Heart right ventricle (tissue), 16 donors: ENCODE data around the gene PVALEF. TPM values are rescaled to one million over a fixed set of nuclear protein-coding genes. Genes with fewer than 3 reads are reported as not detected.

Source experiments
- ATAC-seq, 8 donors: fragments of 200-7000 bp; cut with Tn5 transposase; one replicate each; pipeline ENCODE4 v1.9.1; 2020; ENCODE audit warnings: mild to moderate bottlenecking in 8 of 8, moderate library complexity in 8 of 8, moderate number of reproducible peaks in 1 of 8
- DNase-seq, 2 donors: peaks; one replicate each; pipeline ENCODE4 v3.0.0-alpha.2; 2020
- H3K27ac ChIP-seq, 10 donors: fragments of 200-600 bp; sonication (generic) in 2 of 10; one replicate each; pipeline versions ENCODE4 v1.5.0 to v1.8.0; 2020 to 2022; ENCODE audit warnings: mild to moderate bottlenecking in 3 of 10
- H3K27me3 ChIP-seq, 7 donors: fragments of 200-600 bp; one replicate each; pipeline ENCODE4 v1.8.0; 2021 to 2022; ENCODE audit warnings: mild to moderate bottlenecking in 2 of 7
- H3K36me3 ChIP-seq, 9 donors: fragments of 200-600 bp; sonication (generic) in 1 of 9; one replicate each; pipeline versions ENCODE4 v1.5.0 to v1.8.0; 2020 to 2022; ENCODE audit warnings: mild to moderate bottlenecking in 2 of 9
- H3K4me1 ChIP-seq, 9 donors: fragments of 200-600 bp; sonication (generic) in 1 of 9; one replicate each; pipeline versions ENCODE4 v1.5.0 to v1.8.0; 2020 to 2022; ENCODE audit warnings: mild to moderate bottlenecking in 4 of 9
- H3K4me3 ChIP-seq, 10 donors: fragments of 200-600 bp; sonication (generic) in 2 of 10; one replicate each; pipeline versions ENCODE4 v1.5.0 to v1.8.0; 2020 to 2022; ENCODE audit warnings: mild to moderate bottlenecking in 7 of 10, moderate library complexity in 2 of 10
- H3K9me3 ChIP-seq, 11 donors: fragments of 200-600 bp in 10 of 11; sonication (generic) in 2 of 11; one replicate each; pipeline versions ENCODE4 v1.5.0 to v1.8.0; 2013 to 2022; ENCODE audit warnings: mild to moderate bottlenecking in 2 of 11, control low read depth in 1 of 11, moderate library complexity in 1 of 11
- WGBS, 2 donors: extraction: QIAGEN DNeasy Blood & Tissue Kit; methylation state at CpG; one replicate each; pipeline ENCODE4 v1.1.7; 2013; ENCODE audit warnings: inconsistent platforms in 1 of 2; 5-methylcytosine and 5-hydroxymethylcytosine counted together
- intact Hi-C, 10 donors: fragments of 100-400 bp; cut with DNase I; formaldehyde crosslinking; loops; one replicate each; pipeline versions ENCODE4 v1.11.1 to v1.14.2; 2022
- polyA plus RNA-seq, 2 donors: library from polyadenylated mRNA; stranded (reverse); fragments of 200-250 nt; gene quantifications; one replicate each; pipeline ENCODE4 v1.2.3, GENCODE V29; 2013
- total RNA-seq, 10 donors: library from RNA; stranded (reverse); fragmentation: NEBNext Ultra II Directional in 3 of 10; extraction: Animal tissue kit (Norgen Biotek cat#: 25700) in 3 of 10; gene quantifications; one replicate each; pipeline versions ENCODE4 v1.2.1 to v1.2.4, GENCODE V29; 2021 to 2023
- TF ChIP-seq, protein P1 (sequence below), 9 donors: fragments of 200-600 bp; sonication (generic) in 2 of 9; IDR thresholded peaks; one replicate each; pipeline versions ENCODE4 v1.5.0 to v1.8.0; 2021 to 2022; ENCODE audit warnings: antibody characterized with exemption in 9 of 9, mild to moderate bottlenecking in 5 of 9, moderate library complexity in 1 of 9
- donor health status: Arrhythmogenic right ventricular cardiomyopathy.
- donor health status: ischemic (EF 13 %, LVEDD 7.1; RV severe dilation, severe dysfunction).
- donor health status: healthy with polysubstance abuse.
- donor health status: DM: no; HTN: yes; CAD: no.
- donor health status: DM: no; HTN: no; CAD: no.
- donor health status: ischemic (EF 25% LVEDD 6.9; RV normal size, moderate dysfunction).
- donor health status: ischemic (EF 25% LVEDD 5.7; RV mildly dilated, moderate dysfunction).
- donor health status: healthy.
- donor health status: DM: yes; HTN: yes; CAD: no.
- donor health status: Ischemic cardiomyopathy.
- donor health status: ischemic (EF 35%, LVEDD 5.7; RV mildly dilated, moderate dysfunction).
- donor health status: nonischemic (EF 11% LVEDD 7.7; RV severe dilation, severe dysfunction).
- donor health status: DM: yes; HTN: yes; CAD: no.
- donor health status: PGD.
- donor health status: ischemic (EF 29% LVEDD 5.4; RV normal size, mild dysfunction).
- donor health status: nonischemic (EF 23%, LVEDD 6.1; RV moderate dilation, normal function).

The PVALEF gene
- total and polyA plus RNA-seq, 12 donors = not detected

DNA sequence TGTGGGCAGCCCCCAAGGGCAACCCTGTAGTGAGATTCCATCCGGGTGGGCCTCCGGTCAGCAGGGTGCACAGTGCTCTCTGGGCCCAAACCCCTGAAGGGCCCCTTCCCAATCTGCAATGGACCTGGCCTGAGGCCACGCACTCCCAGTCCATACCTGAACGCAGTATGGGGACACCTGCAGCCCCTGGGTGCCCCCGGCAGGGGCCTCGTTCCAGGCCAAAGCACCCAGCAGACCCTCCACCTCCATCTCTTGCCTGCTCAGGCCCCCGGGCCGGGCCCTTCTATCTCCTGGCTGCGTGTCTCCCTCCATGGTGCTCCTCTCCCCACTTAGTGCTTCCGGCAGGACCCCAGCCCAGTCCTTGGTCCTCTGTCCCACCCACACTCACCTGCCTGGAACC, 18.0 kb downstream of the PVALEF start:
- Histone ChIP-seq H3K4me3 (no peak overlapping the region), H3K4me1 (peaks cover 0 to 10% (median 0%) of the 10 kb centered on the region in 9 donors), H3K36me3 (no peaks in the 10 kb centered on the region), H3K27ac (no peak overlapping the region), H3K9me3 (no peaks in the 10 kb centered on the region), H3K27me3 (peaks cover 0 to 8% (median 0%) of the 10 kb centered on the region in 7 donors)
- DNase-seq (no peak), ATAC-seq (peak in 1 of 8 donors; percentile 4)
- 88 to 91% methylated on average over 10 of the region's 10 CpGs for WGBS, 2 donors
- TF ChIP-seq, protein P1, sequence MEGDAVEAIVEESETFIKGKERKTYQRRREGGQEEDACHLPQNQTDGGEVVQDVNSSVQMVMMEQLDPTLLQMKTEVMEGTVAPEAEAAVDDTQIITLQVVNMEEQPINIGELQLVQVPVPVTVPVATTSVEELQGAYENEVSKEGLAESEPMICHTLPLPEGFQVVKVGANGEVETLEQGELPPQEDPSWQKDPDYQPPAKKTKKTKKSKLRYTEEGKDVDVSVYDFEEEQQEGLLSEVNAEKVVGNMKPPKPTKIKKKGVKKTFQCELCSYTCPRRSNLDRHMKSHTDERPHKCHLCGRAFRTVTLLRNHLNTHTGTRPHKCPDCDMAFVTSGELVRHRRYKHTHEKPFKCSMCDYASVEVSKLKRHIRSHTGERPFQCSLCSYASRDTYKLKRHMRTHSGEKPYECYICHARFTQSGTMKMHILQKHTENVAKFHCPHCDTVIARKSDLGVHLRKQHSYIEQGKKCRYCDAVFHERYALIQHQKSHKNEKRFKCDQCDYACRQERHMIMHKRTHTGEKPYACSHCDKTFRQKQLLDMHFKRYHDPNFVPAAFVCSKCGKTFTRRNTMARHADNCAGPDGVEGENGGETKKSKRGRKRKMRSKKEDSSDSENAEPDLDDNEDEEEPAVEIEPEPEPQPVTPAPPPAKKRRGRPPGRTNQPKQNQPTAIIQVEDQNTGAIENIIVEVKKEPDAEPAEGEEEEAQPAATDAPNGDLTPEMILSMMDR (IDR thresholded peaks at IDR 0.05) = no peak
- intact Hi-C loops = no loop called here

- Histone ChIP-seq H3K27ac (no peak overlapping the region), H3K27me3 (peaks cover 0 to 8% (median 0%) of the 10 kb centered on the region in 7 donors), H3K4me3 (no peak overlapping the region), H3K4me1 (peaks cover 0 to 10% (median 0%) of the 10 kb centered on the region in 9 donors), H3K36me3 (no peaks in the 10 kb centered on the region), H3K9me3 (no peaks in the 10 kb centered on the region)
- WGBS, 2 donors = 93 to 94% methylated on average over 11 of the region's 11 CpGs
- ATAC-seq (no peak), DNase-seq (no peak)
- TF ChIP-seq, protein P1 (IDR thresholded peaks at IDR 0.05) = no peak
- intact Hi-C loops = no loop called here
Measured at GRCh38 chr17:81183807-81184206, 18.5 kb downstream of the PVALEF start.

DNA sequence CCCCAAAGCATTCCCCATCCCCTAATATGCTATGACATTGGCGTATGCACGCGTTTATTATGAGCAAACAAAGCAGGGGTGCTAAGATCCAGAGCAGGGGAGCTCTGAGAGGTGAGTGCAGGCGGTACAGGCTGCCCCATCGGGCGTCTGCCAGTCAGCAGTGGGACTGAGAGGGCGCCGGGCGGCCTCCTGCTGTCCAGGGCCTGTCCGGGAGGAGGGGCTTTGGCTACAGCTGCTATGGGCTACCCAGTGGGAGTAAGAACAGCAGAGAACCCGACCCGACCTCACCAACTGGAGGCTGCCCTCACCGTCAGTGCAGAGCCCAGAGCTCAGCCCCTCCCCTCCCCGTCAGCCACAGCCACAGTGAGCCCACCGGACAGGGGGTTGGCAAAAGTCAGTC, 19.2 kb downstream of the PVALEF start:
- H3K4me3 ChIP-seq = no peak overlapping the region
- peaks cover 0 to 8% (median 0%) of the 10 kb centered on the region in 9 donors for H3K4me1 ChIP-seq
- no peaks in the 10 kb centered on the region for H3K9me3 ChIP-seq
- TF ChIP-seq, protein P1 (IDR thresholded peaks at IDR 0.05) = no peak
- no peak overlapping the region for H3K27ac ChIP-seq
- peaks cover 0 to 8% (median 0%) of the 10 kb centered on the region in 7 donors for H3K27me3 ChIP-seq
- peaks cover 0 to 2% (median 0%) of the 10 kb centered on the region in 9 donors for H3K36me3 ChIP-seq
- intact Hi-C loops = no loop called here
- WGBS, 2 donors = 34 to 37% methylated on average over 15 of the region's 15 CpGs
- DNase-seq = no peak
- ATAC-seq = no peak

DNA sequence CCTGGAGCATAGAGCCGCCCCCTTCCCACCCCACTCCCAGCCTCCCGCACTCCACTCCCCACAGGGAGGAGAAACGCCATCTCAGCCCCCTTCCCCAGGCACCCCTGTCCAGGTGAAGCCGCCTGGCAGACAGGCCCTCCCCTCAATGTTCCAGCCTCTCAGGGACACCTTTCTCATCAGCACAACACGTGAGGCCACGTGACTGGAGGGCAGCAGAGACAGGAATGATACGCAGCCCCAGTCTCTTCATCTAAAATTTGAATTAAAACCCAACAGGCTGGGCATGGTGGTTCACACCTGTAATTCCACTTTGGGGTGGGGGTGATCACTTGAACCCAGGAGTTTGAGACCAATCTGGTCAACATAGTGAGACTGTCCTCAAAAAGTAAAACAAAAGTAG, 20.9 kb downstream of the PVALEF start:
- TF ChIP-seq, protein P1 (IDR thresholded peaks at IDR 0.05) = no peak
- ATAC-seq (no peak), DNase-seq (no peak)
- H3K36me3 ChIP-seq = peaks cover 0 to 17% (median 0%) of the 10 kb centered on the region in 9 donors
- intact Hi-C loops = no loop called here
- no peak overlapping the region for H3K27ac ChIP-seq
- H3K27me3 ChIP-seq = peaks cover 0 to 8% (median 0%) of the 10 kb centered on the region in 7 donors
- H3K9me3 ChIP-seq = no peaks in the 10 kb centered on the region
- no peak overlapping the region for H3K4me3 ChIP-seq
- no peaks in the 10 kb centered on the region for H3K4me1 ChIP-seq
- WGBS, 2 donors = 86 to 91% methylated on average over 7 of the region's 7 CpGs
